H1 (cell line): ENCODE measurements around the gene UBE2D4. TPM values are rescaled to one million over a fixed set of nuclear protein-coding genes. Genes with fewer than 3 reads are reported as not detected.

Experiments
- CTCF ChIA-PET: fragments of 300-600 bp; sonication (Branson Sonifier 250); formaldehyde crosslinking; loops from one replicate; lab custom pipeline; 2021; ENCODE audit not compliant: partially characterized antibody; lab: Charles Lee
- POLR2A ChIA-PET: fragments of 300-600 bp; sonication (Branson Sonifier 250); formaldehyde crosslinking; loops from one replicate; lab custom pipeline; 2021; ENCODE audit warnings: inconsistent platforms; ENCODE audit not compliant: partially characterized antibody; lab: Charles Lee
- DNase-seq, 2 experiments: peaks; one replicate each; pipeline versions ENCODE4 v3.0.0 to v3.0.0-alpha.2; 2010 to 2022; ENCODE audit warnings: low spot score in 2 of 2, low read depth in 1 of 2, mixed read lengths in 1 of 2
- FAIRE-seq: peaks from 2 replicates; lab custom pipeline; 2011; peaks lifted over from hg19 to GRCh38; lab: Jason Lieb, UNC
- H2AFZ ChIP-seq: 2 replicates; pipeline ENCODE4 v1.8.1; 2012; ENCODE audit warnings: low read length, inconsistent platforms
- H2AK5ac ChIP-seq: 2 replicates; pipeline ENCODE4 v1.6.1; 2013; ENCODE audit warnings: low read depth, low read length
- H2BK120ac ChIP-seq: replicated peaks from 2 replicates; pipeline ENCODE3; 2013; ENCODE audit warnings: low read depth, low read length, inconsistent platforms
- H2BK12ac ChIP-seq: 2 replicates; pipeline ENCODE4 v1.6.1; 2013; ENCODE audit warnings: low read depth, low read length
- H2BK15ac ChIP-seq: 2 replicates; pipeline ENCODE4 v1.6.1; 2013; ENCODE audit warnings: low read length
- H2BK20ac ChIP-seq: 2 replicates; pipeline ENCODE4 v1.6.1; 2013; ENCODE audit warnings: low read length
- H2BK5ac ChIP-seq: 2 replicates; pipeline ENCODE4 v1.6.1; 2013; ENCODE audit warnings: low read depth, low read length
- H3K14ac ChIP-seq: 2 replicates; pipeline ENCODE4 v1.6.1; 2013; ENCODE audit warnings: inconsistent platforms; ENCODE audit not compliant: insufficient read length
- H3K18ac ChIP-seq: 2 replicates; pipeline ENCODE4 v1.6.1; 2013; ENCODE audit warnings: low read length; ENCODE audit errors: extremely low read depth
- H3K23ac ChIP-seq: 2 replicates; pipeline ENCODE4 v1.6.1; 2013; ENCODE audit warnings: inconsistent platforms; ENCODE audit not compliant: insufficient read length
- H3K23me2 ChIP-seq: 2 replicates; pipeline ENCODE4 v1.6.1; 2013; ENCODE audit warnings: low read depth, low read length
- H3K27ac ChIP-seq: 2 replicates; pipeline ENCODE4 v1.6.1; 2011; ENCODE audit warnings: low read depth, low read length, inconsistent platforms
- H3K27me3 ChIP-seq, 4 experiments: replicated peaks in 1 of 4; 1 replicate in 1 of 4; 2 replicates in 3 of 4; pipeline versions ENCODE4 v1.6.1 to v1.8.1; 2011 to 2013; ENCODE audit warnings: low read length in 3 of 4, mild to moderate bottlenecking in 3 of 4, inconsistent platforms in 2 of 4, mixed read lengths in 2 of 4, moderate library complexity in 1 of 4; ENCODE audit not compliant: control insufficient read depth in 3 of 4, insufficient read depth in 3 of 4; ENCODE audit errors: extremely low read depth in 1 of 4
- H3K36me3 ChIP-seq, 4 experiments: 2 replicates each; pipeline versions ENCODE4 v1.6.1 to v1.8.1; 2011 to 2013; ENCODE audit warnings: mild to moderate bottlenecking in 4 of 4, low read length in 3 of 4, moderate library complexity in 2 of 4, control low read depth in 1 of 4, inconsistent platforms in 1 of 4; ENCODE audit not compliant: insufficient read depth in 4 of 4, control insufficient read depth in 2 of 4
- H3K4ac ChIP-seq: replicated peaks from 2 replicates; pipeline ENCODE3; 2013; ENCODE audit warnings: low read length, low read depth, mixed read lengths, inconsistent platforms; ENCODE audit not compliant: insufficient read length
- H3K4me1 ChIP-seq, 4 experiments: replicated peaks in 1 of 4; 1 replicate in 1 of 4; 2 replicates in 3 of 4; pipeline versions ENCODE4 v1.6.1 to v1.8.1; 2011 to 2013; ENCODE audit warnings: low read length in 3 of 4, inconsistent platforms in 2 of 4, mixed read lengths in 1 of 4; ENCODE audit not compliant: insufficient read depth in 4 of 4, control insufficient read depth in 3 of 4
- H3K4me2 ChIP-seq, 2 experiments: 2 replicates each; pipeline versions ENCODE4 v1.6.1 to v1.8.1; 2011 to 2013; ENCODE audit warnings: low read depth in 2 of 2, low read length in 2 of 2, control low read depth in 1 of 2, inconsistent platforms in 1 of 2, mild to moderate bottlenecking in 1 of 2; ENCODE audit not compliant: insufficient read depth in 1 of 2
- H3K4me3 ChIP-seq, 4 experiments: fragments of 200-600, 300-600 bp in 1 of 4; sonication (generic), shearing (Covaris generic), sonication (Bioruptor Twin) in 1 of 4; 2 replicates each; pipeline versions ENCODE4 v1.5.1 to v1.8.1; 2011 to 2016; ENCODE audit warnings: low read length in 4 of 4, low read depth in 3 of 4, control low read depth in 2 of 4, inconsistent platforms in 2 of 4, mild to moderate bottlenecking in 2 of 4, mixed read lengths in 1 of 4, moderate library complexity in 1 of 4; ENCODE audit not compliant: insufficient read depth in 2 of 4; ENCODE audit errors: extremely low read depth in 1 of 4
- H3K56ac ChIP-seq: replicated peaks from 2 replicates; pipeline ENCODE3; 2013; ENCODE audit warnings: low read depth, mild to moderate bottlenecking, mixed read lengths, low read length, inconsistent platforms; ENCODE audit not compliant: insufficient read length
- H3K79me1 ChIP-seq: 2 replicates; pipeline ENCODE4 v1.6.1; 2013; ENCODE audit warnings: low read depth, low read length, control low read depth
- H3K79me2 ChIP-seq, 2 experiments: 2 replicates each; pipeline versions ENCODE4 v1.6.1 to v1.8.1; 2012 to 2013; ENCODE audit warnings: low read length in 2 of 2, mild to moderate bottlenecking in 2 of 2, inconsistent platforms in 1 of 2; ENCODE audit not compliant: insufficient read depth in 2 of 2, control insufficient read depth in 1 of 2
- H3K9ac ChIP-seq, 4 experiments: replicated peaks in 1 of 4; 1 replicate in 1 of 4; 2 replicates in 3 of 4; pipeline versions ENCODE4 v1.6.1 to v1.8.1; 2011 to 2013; ENCODE audit warnings: low read depth in 3 of 4, low read length in 3 of 4, control low read depth in 2 of 4, mild to moderate bottlenecking in 2 of 4, moderate library complexity in 2 of 4, inconsistent platforms in 1 of 4; ENCODE audit errors: extremely low read depth in 1 of 4
- H3K9me3 ChIP-seq, 2 experiments: 2 replicates each; pipeline versions ENCODE4 v1.6.1 to v1.8.1; 2012 to 2013; ENCODE audit warnings: mild to moderate bottlenecking in 2 of 2, moderate library complexity in 2 of 2, control low read depth in 1 of 2, inconsistent platforms in 1 of 2, low read depth in 1 of 2, low read length in 1 of 2, mixed read lengths in 1 of 2; ENCODE audit not compliant: insufficient read depth in 2 of 2
- H4K20me1 ChIP-seq, 2 experiments: replicated peaks in 1 of 2; 2 replicates each; pipeline versions ENCODE3 to v1.8.1; 2011 to 2013; ENCODE audit warnings: inconsistent platforms in 2 of 2, low read length in 2 of 2, mild to moderate bottlenecking in 1 of 2; ENCODE audit not compliant: insufficient read depth in 2 of 2, control insufficient read depth in 1 of 2
- H4K5ac ChIP-seq: 2 replicates; pipeline ENCODE4 v1.6.1; 2013; ENCODE audit warnings: low read length, low read depth, mixed read lengths, inconsistent platforms; ENCODE audit not compliant: insufficient read length
- H4K8ac ChIP-seq: 2 replicates; pipeline ENCODE4 v1.8.0; 2013; ENCODE audit warnings: mild to moderate bottlenecking, moderate library complexity, low read length, inconsistent platforms; ENCODE audit not compliant: insufficient read depth; ENCODE audit errors: extremely low read depth
- H4K91ac ChIP-seq: replicated peaks from 2 replicates; pipeline ENCODE3; 2013; ENCODE audit warnings: low read length, mixed read lengths, inconsistent platforms; ENCODE audit not compliant: insufficient read length
- BACH1 ChIP-seq: IDR thresholded peaks from 2 replicates; pipeline ENCODE4 v1.6.1; 2012; ENCODE audit warnings: low read length, improper control_type of control experiment
- CHD1 ChIP-seq: IDR thresholded peaks from 2 replicates; pipeline ENCODE4 v1.6.1; 2012; ENCODE audit warnings: low read depth, low read length, improper control_type of control experiment
- KDM5A ChIP-seq: fragments of 200-600 bp; IDR thresholded peaks from 2 replicates; pipeline ENCODE4 v1.7.1; 2012; ENCODE audit warnings: mild to moderate bottlenecking, low read length, inconsistent platforms, mixed read lengths
- NANOG ChIP-seq: IDR thresholded peaks from 2 replicates; pipeline ENCODE4 v1.6.1; 2011; ENCODE audit warnings: low read length, low read depth, mild to moderate bottlenecking, inconsistent platforms; ENCODE audit not compliant: insufficient read depth, poor library complexity, severe bottlenecking
- SIN3A ChIP-seq, 2 experiments: IDR thresholded peaks in 1 of 2; conservative IDR thresholded peaks in 1 of 2; 2 replicates each; pipeline ENCODE4 v1.6.1; 2011 to 2012; ENCODE audit warnings: low read length in 2 of 2, improper control_type of control experiment in 1 of 2, low read depth in 1 of 2, mild to moderate bottlenecking in 1 of 2
- SP2 ChIP-seq: IDR thresholded peaks from 2 replicates; pipeline ENCODE4 v1.6.1; 2012; ENCODE audit warnings: mild to moderate bottlenecking, low read length, inconsistent platforms
- SP4 ChIP-seq: IDR thresholded peaks from 2 replicates; pipeline ENCODE4 v1.6.1; 2012; ENCODE audit warnings: low read length, inconsistent platforms
- TAF1 ChIP-seq: IDR thresholded peaks from 2 replicates; pipeline ENCODE4 v1.6.1; 2011; ENCODE audit warnings: mild to moderate bottlenecking, low read depth, low read length
- WGBS, 2 experiments: shearing (Covaris generic) in 1 of 2; methylation state at CpG; one replicate each; pipeline versions ENCODE4 v1.1.6 to v1.1.7; 2013 to 2015; ENCODE audit warnings: low lambda C conversion rate in 2 of 2, mixed read lengths in 2 of 2, inconsistent platforms in 1 of 2, low coverage in 1 of 2, missing lambda C conversion rate in 1 of 2; ENCODE audit not compliant: insufficient replicate concordance in 2 of 2, insufficient coverage in 1 of 2, insufficient read length in 1 of 2; ENCODE audit errors: extremely low coverage in 1 of 2, missing lambda C conversion rate in 1 of 2; 5-methylcytosine and 5-hydroxymethylcytosine counted together
- long read RNA-seq, 2 experiments: library from RNA in 1 of 2; library from capped mRNA in 1 of 2; stranded (forward); transcript quantifications; one replicate each; pipeline ENCODE4 v2.0.0, GENCODE V29; 2021; ENCODE audit warnings: inconsistent platforms in 1 of 2
- polyA minus RNA-seq, 3 experiments: library from RNA; depleted of rRNA, polyadenylated mRNA; stranded (reverse); fragments of >200 nt; gene quantifications; 1 replicate in 2 of 3; 2 replicates in 1 of 3; pipeline ENCODE4 v1.2.3, GENCODE V29; 2011
- polyA plus RNA-seq, 7 experiments: library from polyadenylated mRNA; depleted of rRNA in 3 of 7; stranded (reverse) in 5 of 7; unstranded in 2 of 7; fragments of >200 nt in 5 of 7; fragments of 200-250 nt in 2 of 7; gene quantifications; 1 replicate in 5 of 7; 2 replicates in 1 of 7; 4 replicates in 1 of 7; pipeline versions ENCODE4 v1.2.1 to v1.2.3, GENCODE V29; 2011 to 2013; ENCODE audit warnings: missing spikeins in 2 of 7, mixed read lengths in 2 of 7
- total RNA-seq: library from RNA; stranded (reverse); fragmentation: NEBNext Ultra II Directional; extraction: Animal tissue kit (Norgen Biotek cat#: 25700); gene quantifications from 2 replicates; pipeline ENCODE4 v1.2.1, GENCODE V29; 2021
- TF ChIP-seq, protein P1 (sequence below): IDR thresholded peaks from 2 replicates; pipeline ENCODE4 v1.6.1; 2011; ENCODE audit warnings: low read depth, mild to moderate bottlenecking, low read length; ENCODE audit not compliant: insufficient read depth

UBE2D4 gene
- 3.4 and 5.2 TPM in 2 replicates for total RNA-seq
- polyA plus RNA-seq (2011; rRNA removed): 8.8 and 9.4 TPM in 2 replicates
- 6.0 TPM for polyA plus RNA-seq (2011; cell fraction: cytosol; rRNA removed)
- polyA plus RNA-seq (2011; cell fraction: nucleus; rRNA removed): 7.2 TPM
- 2.9 to 5.4 TPM (median 3.9 TPM) in 4 replicates for polyA plus RNA-seq (2012, experiment 1 of 2)
- polyA plus RNA-seq (2012, experiment 2 of 2): 2.9 TPM
- polyA plus RNA-seq (2013, experiment 1 of 2): 3.8 TPM
- polyA plus RNA-seq (2013, experiment 2 of 2): 3.4 TPM
- polyA minus RNA-seq (2011; rRNA and poly(A)+ RNA removed): 9.8 and 14.7 TPM in 2 replicates
- 2.8 TPM for polyA minus RNA-seq (2011; cell fraction: cytosol; rRNA and poly(A)+ RNA removed)
- 4.4 TPM for polyA minus RNA-seq (2011; cell fraction: nucleus; rRNA and poly(A)+ RNA removed)
- long read RNA-seq, experiment 1, partial matches to known transcripts: 0 of 4 reads
- long read RNA-seq, experiment 1, other reads (novel, unspliced or antisense): 1 of 4 reads
- long read RNA-seq, experiment 2: 0 reads

- Histone ChIP-seq H2BK15ac (no peak within 1 kb of the TSS), H3K4me1 (peaks cover 0 to 4% (median 0%) of the 10 kb centered on the region in 4 experiments; a peak in 2 of 7 replicates), H3K18ac (peak within 1 kb of the TSS; percentile 87; the same call in 1 of the 2 replicates), H3K4me2 (peak within 1 kb of the TSS; percentile 73 to 83), H3K27me3 (peaks cover 0 to 18% (median 6%) of the 10 kb centered on the region in 4 experiments; a peak in 6 of 7 replicates), H3K79me2 (no peaks in the 10 kb centered on the region), H2AK5ac (no peak within 1 kb of the TSS), H3K4me3 (peak within 1 kb of the TSS; percentile 28 to 69 (median 52)), H2BK5ac (no peak within 1 kb of the TSS), H2BK20ac (no peak within 1 kb of the TSS), H3K9me3 (no peaks in the 10 kb centered on the region), H3K56ac (no peak within 1 kb of the TSS), H3K4ac (no peak within 1 kb of the TSS), H4K8ac (peak within 1 kb of the TSS; percentile 83; the same call in 1 of the 2 replicates), H3K79me1 (no peaks in the 10 kb centered on the region), H4K20me1 (no peaks in the 10 kb centered on the region), H3K27ac (no peak within 1 kb of the TSS), H2BK120ac (no peak within 1 kb of the TSS), H4K5ac (peak within 1 kb of the TSS; percentile 20), H2AFZ (peak within 1 kb of the TSS; percentile 91), H3K9ac (peak within 1 kb of the TSS in 3 of 4 experiments; percentile 42 to 48 (median 45); a peak in 5 of 7 replicates), H3K14ac (no peak within 1 kb of the TSS), H2BK12ac (no peak within 1 kb of the TSS; the same call in 1 of the 2 replicates), H4K91ac (peak within 1 kb of the TSS; percentile 79), H3K36me3 (no peaks in the 10 kb centered on the region), H3K23me2 (peaks cover 4% of the 10 kb centered on the region; the same call in 1 of the 2 replicates), H3K23ac (no peak within 1 kb of the TSS)
- CTCF ChIA-PET: no interaction called here
- POLR2A ChIA-PET: interaction anchor here (0.7 to 1.5 kb wide), 6 partner anchors 9 to 57 kb away, joined by 3 to 6 read pairs (median 4); partner anchors contain the start of gene MRPS24
- FAIRE-seq (no peak), DNase-seq (peak in 1 of 2 experiments; percentile 85)
- WGBS, 2 experiments: 8% methylated on average over 80 of the region's 82 CpGs; no CpG with 5 or more reads in 1 of the 2 experiments
- no peak for TF ChIP-seq BACH1
- no peak for TF ChIP-seq NANOG
- TF ChIP-seq, protein P1, sequence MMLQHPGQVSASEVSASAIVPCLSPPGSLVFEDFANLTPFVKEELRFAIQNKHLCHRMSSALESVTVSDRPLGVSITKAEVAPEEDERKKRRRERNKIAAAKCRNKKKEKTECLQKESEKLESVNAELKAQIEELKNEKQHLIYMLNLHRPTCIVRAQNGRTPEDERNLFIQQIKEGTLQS: no peak
- no peak for TF ChIP-seq SP4
- no peak for TF ChIP-seq KDM5A
- TF ChIP-seq TAF1: peak; percentile 47; the same call in 1 of the 2 replicates
- no peak; a peak in 1 of 4 replicates for TF ChIP-seq SIN3A (conservative IDR thresholded peaks at IDR 0.05 in 1 of 2, IDR thresholded peaks at IDR 0.05 in 1 of 2; ENCODE audit: low read depth in 1 of 2, low read length in 2 of 2)
- TF ChIP-seq SP2: no peak
- no peak for TF ChIP-seq CHD1
These were observed at the start of gene UBE2D4 for GRCh38 chr7:43925984-43926797. TSS of gene UBE2D4 (plus strand) at chr7:43926436. CDS start at chr7:43926533, 97 bp downstream.
